H54 (cell line): Measurements from ENCODE around the gene SERPINB10.
"Not testable (repeated sequence)": the region's sequence is repeated elsewhere in the genome, so short reads cannot be mapped to it uniquely, and the experiment has no call there.

Experiments used
- DNase-seq: peaks from one replicate; pipeline ENCODE4 v3.0.0; 2011; ENCODE audit warnings: low spot score, mixed read lengths; ENCODE audit not compliant: insufficient read length
- FAIRE-seq: peaks from 3 replicates; lab custom pipeline; 2011; peaks lifted over from hg19 to GRCh38; lab: Jason Lieb, UNC
- POLR2A ChIP-seq: IDR thresholded peaks from 2 replicates; pipeline ENCODE4 v1.6.1; 2011; ENCODE audit warnings: low read depth, mild to moderate bottlenecking, low read length

Gene SERPINB10

DNA sequence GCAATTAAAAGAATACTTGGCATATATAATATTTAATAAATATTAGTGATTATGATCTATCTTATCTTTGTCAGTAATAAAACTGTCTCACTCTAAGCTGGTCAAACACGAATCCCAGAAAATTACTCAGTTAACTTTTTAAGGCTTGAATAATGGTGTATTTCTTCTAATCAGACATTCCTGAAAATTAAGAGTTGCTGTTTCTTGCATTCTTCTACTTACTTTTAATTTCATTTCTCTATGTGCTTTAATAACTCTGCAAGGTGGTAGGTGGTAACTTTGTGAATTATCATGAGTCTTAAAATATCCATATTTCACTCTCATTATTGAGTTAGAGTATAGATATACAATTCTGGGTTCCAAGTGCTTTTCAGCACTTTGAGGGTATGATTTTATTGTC, 3.1 kb upstream of the SERPINB10 start:
- FAIRE-seq: no peak
- TF ChIP-seq POLR2A: no peak
- DNase-seq: no peak

- DNase-seq (no peak), FAIRE-seq (no peak)
- TF ChIP-seq POLR2A: no peak
Observed at GRCh38 chr18:63905361-63905760, 2.4 kb upstream of the SERPINB10 start.

- no peak for TF ChIP-seq POLR2A
- no peak for FAIRE-seq
- no peak for DNase-seq
Observed at GRCh38 chr18:63906056-63906455, 1.7 kb upstream of the SERPINB10 start.

DNA sequence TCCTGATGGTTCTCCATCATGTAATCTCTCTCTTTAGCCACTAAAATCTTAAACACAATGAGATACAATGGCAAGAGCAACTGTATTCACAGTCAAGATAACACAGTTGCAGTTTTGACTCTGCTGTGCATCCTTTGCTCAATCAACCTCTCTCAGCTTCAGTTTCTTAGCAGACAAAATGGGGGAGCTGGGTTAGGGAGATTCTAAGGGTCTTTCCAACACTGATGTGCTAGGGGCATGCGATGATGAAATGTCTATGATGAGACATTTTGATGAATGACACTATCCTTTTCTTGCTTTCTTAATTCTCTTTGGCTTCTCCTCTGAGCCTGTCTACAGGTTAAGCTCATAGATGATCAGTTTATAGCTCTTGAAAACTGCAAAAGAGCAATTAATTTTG, 1.1 kb downstream of the SERPINB10 start:
- no peak for TF ChIP-seq POLR2A
- FAIRE-seq (no peak), DNase-seq (no peak)

- no peak for TF ChIP-seq POLR2A
- DNase-seq (no peak), FAIRE-seq (no peak)
Observed at GRCh38 chr18:63909870-63910269, 2.1 kb downstream of the SERPINB10 start.

GRCh38 chr18:63917817-63918216, 10.1 kb downstream of the SERPINB10 start:
- TF ChIP-seq POLR2A: no peak
- FAIRE-seq (no peak), DNase-seq (no peak)

- no peak for TF ChIP-seq POLR2A
- FAIRE-seq: no peak
- DNase-seq: no peak
Observed at GRCh38 chr18:63922049-63922448, 14.3 kb downstream of the SERPINB10 start.

DNA sequence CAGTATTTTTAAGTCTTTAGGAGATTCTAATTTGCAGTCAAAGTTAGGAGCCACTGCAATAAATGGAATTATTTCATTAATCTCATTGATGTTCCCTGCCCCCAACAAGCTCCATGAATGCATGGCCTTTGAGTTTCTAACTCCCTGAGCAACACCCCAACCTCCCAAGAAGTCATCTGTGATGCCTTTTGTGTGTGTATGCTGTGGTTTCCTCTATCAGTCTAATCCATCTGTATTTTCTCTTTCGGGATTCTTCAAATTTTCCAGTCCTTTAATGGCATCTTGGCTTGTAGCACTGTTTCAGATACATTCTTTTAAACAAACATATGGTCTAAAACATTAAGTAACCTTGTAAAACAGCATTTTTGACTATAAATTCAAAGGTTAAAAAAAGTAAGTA, 16.8 kb downstream of the SERPINB10 start:
- TF ChIP-seq POLR2A: no peak
- DNase-seq (no peak), FAIRE-seq (no peak)

GRCh38 chr18:63928331-63928730, 20.6 kb downstream of the SERPINB10 start:
- TF ChIP-seq POLR2A: no peak
- no peak for DNase-seq
- no peak for FAIRE-seq

DNA sequence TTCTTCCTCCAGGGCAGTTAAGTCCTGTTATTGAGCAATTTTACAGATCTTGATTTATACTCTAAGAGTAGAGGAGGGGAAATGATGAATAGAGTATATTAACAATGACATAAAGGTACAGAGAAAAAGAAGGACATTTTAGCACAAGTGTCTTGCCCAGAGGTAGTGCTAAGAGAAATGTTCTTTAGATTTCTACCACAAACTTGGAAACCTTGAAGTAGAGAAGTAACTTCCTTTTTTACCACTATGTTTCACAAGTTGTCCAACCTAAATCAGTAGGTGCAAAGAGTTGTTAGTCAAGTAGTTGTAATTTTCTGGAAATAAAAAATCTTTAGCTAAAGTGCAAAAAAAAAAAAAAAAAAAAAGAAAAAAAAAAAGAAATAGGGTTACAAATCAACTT, 21.6 kb downstream of the SERPINB10 start:
- FAIRE-seq, DNase-seq: not testable (repeated sequence)

GRCh38 chr18:63930773-63931354, 23.1 kb downstream of the SERPINB10 start:
- FAIRE-seq (no peak), DNase-seq (no peak)
- TF ChIP-seq POLR2A: no peak

DNA sequence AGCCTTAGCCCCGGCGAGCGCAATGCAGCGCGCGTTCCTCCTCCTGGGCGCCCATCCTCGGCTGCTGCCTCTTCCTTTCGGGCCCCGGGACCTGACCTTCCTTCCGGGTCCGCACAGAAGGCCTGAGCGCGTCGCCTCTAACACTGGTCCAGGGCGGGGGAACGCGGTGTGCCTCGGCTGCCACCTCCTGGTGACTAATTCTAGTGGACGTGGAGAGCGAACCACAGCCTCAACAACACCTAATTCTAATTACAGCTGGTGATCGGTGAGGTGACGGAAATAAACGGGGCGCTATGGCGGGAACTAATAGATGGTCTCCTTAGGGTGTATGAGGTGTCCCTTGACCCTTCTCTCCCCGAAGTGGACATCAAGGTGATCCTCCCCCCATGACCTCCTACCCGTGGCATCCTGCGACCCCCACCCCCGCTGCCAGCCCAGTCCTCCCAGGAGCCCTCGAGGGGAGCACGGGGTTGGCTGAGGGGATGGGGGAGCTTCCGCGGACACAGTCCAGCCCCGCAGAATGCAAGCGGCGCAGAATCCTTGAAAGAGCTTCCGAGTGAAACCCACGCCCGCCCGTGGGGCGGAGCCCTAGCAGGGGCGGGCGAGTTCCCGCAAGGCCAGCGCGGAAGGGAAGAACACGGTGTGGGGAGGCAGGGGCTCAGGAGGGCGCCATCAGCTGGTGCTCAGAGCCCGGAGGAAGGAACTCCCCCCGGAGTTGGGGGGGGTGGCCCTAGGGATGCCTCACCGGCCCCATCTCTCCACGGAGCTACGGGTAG, 28.6 kb downstream of the SERPINB10 start:
- TF ChIP-seq POLR2A: no peak
- FAIRE-seq: no peak
- DNase-seq: peak; percentile 13

- no peak for FAIRE-seq
- no peak for TF ChIP-seq POLR2A
- no peak for DNase-seq
Observed at GRCh38 chr18:63936932-63937393, 29.2 kb downstream of the SERPINB10 start.

- DNase-seq (no peak), FAIRE-seq (no peak)
- TF ChIP-seq POLR2A: no peak
Observed at GRCh38 chr18:63940008-63940407, 32.2 kb downstream of the SERPINB10 start.

- not testable (repeated sequence) for DNase-seq, FAIRE-seq
Observed at GRCh38 chr18:63940543-63941050, 32.8 kb downstream of the SERPINB10 start.
